Measurements from ENCODE around the gene USP12.

GRCh38 chr13:27137759-27138158 is 33.9 kb downstream of the USP12 start:
- TF ChIP-seq CTCF (IDR thresholded peaks at IDR 0.05 in 8 of 11, conservative IDR thresholded peaks at IDR 0.05 in 3 of 11) (no peak), POLR2AphosphoS5 (IDR thresholded peaks at IDR 0.05) (no peak), POLR2A (IDR thresholded peaks at IDR 0.05) (no peak)
